Measurements from ENCODE around the gene ABCA8.

DNA sequence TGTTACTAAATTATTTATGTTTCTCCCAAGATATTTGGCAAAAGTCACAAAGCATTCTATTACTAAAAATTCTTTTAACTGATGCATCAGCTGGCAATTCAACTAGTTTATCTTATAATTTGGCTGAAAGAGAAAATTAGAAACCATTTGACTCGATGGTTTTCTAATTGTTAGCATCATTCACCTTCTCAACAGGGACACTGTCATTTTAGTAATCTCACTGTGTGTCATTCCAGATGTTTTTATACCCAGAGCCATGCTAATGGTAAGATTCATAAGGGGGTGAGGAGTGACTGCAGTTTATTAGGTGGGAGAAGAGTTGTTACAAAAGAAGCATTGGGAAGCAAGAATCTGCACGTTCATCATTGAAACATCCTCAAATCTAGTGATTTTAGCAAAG, 124.9 kb downstream of the ABCA8 start:
- TF ChIP-seq EZH2 (IDR thresholded peaks at IDR 0.05; ENCODE audit: borderline replicate concordance, low read depth, low read length, poor library complexity, severe bottlenecking) = no peak
- TF ChIP-seq, protein P1, sequence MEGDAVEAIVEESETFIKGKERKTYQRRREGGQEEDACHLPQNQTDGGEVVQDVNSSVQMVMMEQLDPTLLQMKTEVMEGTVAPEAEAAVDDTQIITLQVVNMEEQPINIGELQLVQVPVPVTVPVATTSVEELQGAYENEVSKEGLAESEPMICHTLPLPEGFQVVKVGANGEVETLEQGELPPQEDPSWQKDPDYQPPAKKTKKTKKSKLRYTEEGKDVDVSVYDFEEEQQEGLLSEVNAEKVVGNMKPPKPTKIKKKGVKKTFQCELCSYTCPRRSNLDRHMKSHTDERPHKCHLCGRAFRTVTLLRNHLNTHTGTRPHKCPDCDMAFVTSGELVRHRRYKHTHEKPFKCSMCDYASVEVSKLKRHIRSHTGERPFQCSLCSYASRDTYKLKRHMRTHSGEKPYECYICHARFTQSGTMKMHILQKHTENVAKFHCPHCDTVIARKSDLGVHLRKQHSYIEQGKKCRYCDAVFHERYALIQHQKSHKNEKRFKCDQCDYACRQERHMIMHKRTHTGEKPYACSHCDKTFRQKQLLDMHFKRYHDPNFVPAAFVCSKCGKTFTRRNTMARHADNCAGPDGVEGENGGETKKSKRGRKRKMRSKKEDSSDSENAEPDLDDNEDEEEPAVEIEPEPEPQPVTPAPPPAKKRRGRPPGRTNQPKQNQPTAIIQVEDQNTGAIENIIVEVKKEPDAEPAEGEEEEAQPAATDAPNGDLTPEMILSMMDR (conservative IDR thresholded peaks at IDR 0.05; ENCODE audit: low read depth, low read length) = no peak
